Kidney (tissue), 14 donors: ENCODE measurements around the gene SYT3. TPM values are rescaled to one million over a fixed set of nuclear protein-coding genes. Genes with fewer than 3 reads are reported as not detected.
"Not testable (repeated sequence)": the region's sequence is repeated elsewhere in the genome, so short reads cannot be mapped to it uniquely, and the experiment has no call there.

Source experiments
- DNase-seq, 5 donors: peaks; one replicate each; pipeline ENCODE4 v3.0.0-alpha.2; 2013 to 2020
- FAIRE-seq: peaks from 2 replicates; lab custom pipeline; 2012; peaks lifted over from hg19 to GRCh38; lab: Jason Lieb, UNC
- H3K27ac ChIP-seq, 2 donors: one replicate each; pipeline ENCODE4 v1.7.0; 2013; ENCODE audit warnings: low read depth in 2 of 2, low read length in 2 of 2, inconsistent platforms in 1 of 2
- H3K27me3 ChIP-seq: one replicate; pipeline ENCODE4 v1.7.1; 2013; ENCODE audit warnings: low read length, inconsistent platforms; ENCODE audit not compliant: control insufficient read depth, insufficient read depth
- H3K36me3 ChIP-seq, 3 donors: one replicate each; pipeline versions ENCODE4 v1.7.0 to v1.7.1; 2013; ENCODE audit warnings: low read length in 3 of 3, control low read depth in 1 of 3, inconsistent platforms in 1 of 3; ENCODE audit not compliant: insufficient read depth in 3 of 3, control insufficient read depth in 2 of 3
- H3K4me1 ChIP-seq, 3 donors: one replicate each; pipeline versions ENCODE4 v1.7.0 to v1.7.1; 2013; ENCODE audit warnings: low read length in 3 of 3, inconsistent platforms in 1 of 3, low read depth in 1 of 3; ENCODE audit not compliant: control insufficient read depth in 2 of 3, insufficient read depth in 2 of 3
- H3K4me3 ChIP-seq, 3 donors: one replicate each; pipeline versions ENCODE4 v1.7.0 to v1.8.1; 2013; ENCODE audit warnings: low read length in 3 of 3, control low read depth in 1 of 3, inconsistent platforms in 1 of 3
- H3K9ac ChIP-seq, 3 donors: one replicate each; pipeline versions ENCODE4 v1.7.0 to v1.7.1; 2013; ENCODE audit warnings: low read length in 3 of 3, control low read depth in 1 of 3, inconsistent platforms in 1 of 3
- H3K9me3 ChIP-seq, 3 donors: one replicate each; pipeline versions ENCODE4 v1.7.0 to v1.7.1; 2013; ENCODE audit warnings: low read length in 3 of 3, control low read depth in 1 of 3, inconsistent platforms in 1 of 3; ENCODE audit not compliant: control insufficient read depth in 2 of 3, insufficient read depth in 1 of 3
- CTCF ChIP-seq: IDR thresholded peaks from 3 replicates; pipeline ENCODE4 v1.5.1; 2012; ENCODE audit warnings: mild to moderate bottlenecking, moderate library complexity, borderline replicate concordance; ENCODE audit not compliant: insufficient read depth; ENCODE audit errors: extremely low read depth
- intact Hi-C: fragments of 100-400 bp; cut with DNase I; formaldehyde crosslinking; loops from one replicate; pipeline ENCODE4 v1.11.1; 2022
- polyA plus RNA-seq: library from polyadenylated mRNA; stranded (reverse); fragments of 350-450 nt; fragmentation: Illumina TruSeq; extraction: RNeasy Lipid Tissue Mini Kit (QIAGEN cat#74804); gene quantifications from one replicate; pipeline ENCODE4 v1.2.3, GENCODE V29; 2014; ENCODE audit warnings: low read depth, low replicate concordance; ENCODE audit not compliant: insufficient read depth
- total RNA-seq: library from RNA; stranded (reverse); fragmentation: NEBNext Ultra II Directional; extraction: Animal tissue kit (Norgen Biotek cat#: 25700); gene quantifications from one replicate; pipeline ENCODE4 v1.2.1, GENCODE V29; 2021
- donor health status: control.
- donor health status: control.
- donor health status: control.
- donor health status: control.
- donor health status: control.
- donor health status: DM: yes; HTN: yes; CAD: no.
- donor health status: Normal renal cell carcinoma (clear cell type).

Gene SYT3
- total and polyA plus RNA-seq, 2 donors from 2014 or later, result 0.54 to 0.63 TPM

GRCh38 chr19:50624949-50625600 is 14.6 kb downstream of the SYT3 start:
- no peaks in the 10 kb centered on the region for H3K9me3 ChIP-seq
- no peak overlapping the region for H3K4me3 ChIP-seq
- FAIRE-seq, result no peak
- no peak overlapping the region for H3K9ac ChIP-seq
- intact Hi-C loops, result no loop called here
- no peaks in the 10 kb centered on the region for H3K27me3 ChIP-seq
- no peak overlapping the region for H3K27ac ChIP-seq
- DNase-seq, result no peak
- TF ChIP-seq CTCF, result no peak
- no peaks in the 10 kb centered on the region for H3K4me1 ChIP-seq
- no peaks in the 10 kb centered on the region for H3K36me3 ChIP-seq

- FAIRE-seq, H3K27ac ChIP-seq, H3K36me3 ChIP-seq, intact Hi-C loops, H3K4me3 ChIP-seq, H3K4me1 ChIP-seq, H3K9ac ChIP-seq, H3K9me3 ChIP-seq, H3K27me3 ChIP-seq, DNase-seq: not testable (repeated sequence)
Observed at GRCh38 chr19:50620394-50620906, 19.2 kb downstream of the SYT3 start.

GRCh38 chr19:50619184-50619583 is 20.5 kb downstream of the SYT3 start:
- H3K9me3 ChIP-seq, H3K27me3 ChIP-seq, H3K4me3 ChIP-seq, DNase-seq, intact Hi-C loops, H3K4me1 ChIP-seq, H3K9ac ChIP-seq, H3K27ac ChIP-seq, H3K36me3 ChIP-seq, FAIRE-seq: not testable (repeated sequence)

- H3K27ac ChIP-seq, DNase-seq, H3K9ac ChIP-seq, FAIRE-seq, H3K4me1 ChIP-seq, H3K4me3 ChIP-seq, intact Hi-C loops, H3K27me3 ChIP-seq, H3K9me3 ChIP-seq, H3K36me3 ChIP-seq: not testable (repeated sequence)
Observed at GRCh38 chr19:50618379-50618778, 21.3 kb downstream of the SYT3 start.

GRCh38 chr19:50612504-50613404 is 26.9 kb downstream of the SYT3 start:
- H3K27me3 ChIP-seq, DNase-seq, H3K4me3 ChIP-seq, H3K9ac ChIP-seq, H3K9me3 ChIP-seq, intact Hi-C loops, FAIRE-seq, H3K4me1 ChIP-seq, H3K36me3 ChIP-seq, H3K27ac ChIP-seq: not testable (repeated sequence)
